GM19025 (cell line): Measurements from ENCODE around the gene TSPAN32.
A peak's percentile ranks its signal among the peaks of the same experiment; 100 is the strongest.

Experiments
- ATAC-seq: cut with Tn5 transposase; IDR thresholded peaks from one replicate; pipeline ENCODE4 v1.9.1; 2021; ENCODE audit warnings: mild to moderate bottlenecking, low read depth, moderate library complexity; ENCODE audit not compliant: unreplicated experiment

Gene TSPAN32, protein sequence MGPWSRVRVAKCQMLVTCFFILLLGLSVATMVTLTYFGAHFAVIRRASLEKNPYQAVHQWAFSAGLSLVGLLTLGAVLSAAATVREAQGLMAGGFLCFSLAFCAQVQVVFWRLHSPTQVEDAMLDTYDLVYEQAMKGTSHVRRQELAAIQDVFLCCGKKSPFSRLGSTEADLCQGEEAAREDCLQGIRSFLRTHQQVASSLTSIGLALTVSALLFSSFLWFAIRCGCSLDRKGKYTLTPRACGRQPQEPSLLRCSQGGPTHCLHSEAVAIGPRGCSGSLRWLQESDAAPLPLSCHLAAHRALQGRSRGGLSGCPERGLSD

GRCh38 chr11:2301631-2302305, at the start of gene TSPAN32, which contains the start of gene C11orf21:
Gene TSPAN32, plus strand, starts transcription at chr11:2302013. Its CDS starts 137 bp downstream, at chr11:2302150.
Gene C11orf21, minus strand, starts transcription at chr11:2301918. Its CDS starts 110 bp downstream, at chr11:2301808.
- ATAC-seq = peak; percentile 74

GRCh38 chr11:2252018-2252417, 49.8 kb upstream of the TSPAN32 start:
- no peak for ATAC-seq

- ATAC-seq = no peak
Observed at GRCh38 chr11:2256293-2256913, 45.4 kb upstream of the TSPAN32 start.

DNA sequence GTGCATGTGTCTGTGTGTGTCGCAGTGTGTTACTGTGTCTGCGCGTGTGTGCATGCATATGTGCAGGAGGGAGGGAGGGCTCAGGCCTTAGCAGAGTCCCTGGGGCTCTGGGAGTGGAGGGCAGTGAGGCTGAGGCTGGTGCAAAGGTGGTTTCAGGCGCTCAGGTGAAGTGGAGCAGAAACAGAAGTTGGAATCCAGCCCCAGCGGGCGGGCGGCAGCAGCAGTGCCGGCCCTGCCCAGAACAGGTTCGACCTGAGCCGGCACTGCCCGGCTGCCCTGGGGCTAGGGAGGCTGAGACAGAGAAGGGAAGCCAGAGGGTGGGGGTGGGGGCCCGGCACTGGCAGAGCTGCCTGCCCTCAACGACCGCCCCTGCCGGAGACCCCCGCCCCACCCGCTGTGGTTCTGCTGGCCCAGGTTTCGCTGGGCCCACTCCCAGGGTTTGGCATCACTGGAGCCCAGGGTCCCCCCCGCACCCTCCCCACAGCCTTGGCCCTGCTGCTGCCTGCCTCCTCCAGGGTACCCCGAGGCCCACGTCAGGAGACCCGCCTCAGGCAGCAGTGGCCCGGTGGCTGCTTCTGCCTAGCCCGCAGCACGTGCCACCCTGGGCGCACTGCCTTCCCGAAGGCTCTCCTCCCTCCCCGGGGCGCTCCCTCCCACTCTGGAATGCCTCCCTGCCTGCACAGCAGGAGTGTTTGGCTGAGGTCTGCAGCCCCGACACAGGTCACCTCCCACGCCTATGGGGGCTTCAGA, 44.7 kb upstream of the TSPAN32 start:
- no peak for ATAC-seq

GRCh38 chr11:2258501-2259465, 43.0 kb upstream of the TSPAN32 start:
- ATAC-seq = no peak

DNA sequence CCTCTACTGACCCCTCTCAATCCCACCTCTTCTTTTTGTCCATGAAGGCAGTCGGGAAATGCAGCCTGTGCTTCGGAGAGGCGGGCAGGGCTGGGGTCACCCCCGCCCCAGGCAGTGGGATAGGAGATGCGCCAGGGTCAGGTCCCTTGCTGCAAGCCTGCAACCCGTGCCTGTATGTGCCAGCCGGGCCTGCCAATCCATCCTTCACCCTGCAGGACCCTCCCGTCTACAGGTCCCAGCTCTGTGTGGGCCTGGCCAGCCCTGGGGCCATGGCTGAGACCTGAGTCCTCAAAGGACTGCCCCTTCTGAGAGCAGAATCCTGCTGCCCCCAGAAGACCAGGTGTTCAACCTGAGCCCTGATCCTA, 42.4 kb upstream of the TSPAN32 start:
- no peak for ATAC-seq

GRCh38 chr11:2259897-2260451, 41.8 kb upstream of the TSPAN32 start:
- ATAC-seq = no peak

- no peak for ATAC-seq
Observed at GRCh38 chr11:2260491-2261364, 41.1 kb upstream of the TSPAN32 start.

DNA sequence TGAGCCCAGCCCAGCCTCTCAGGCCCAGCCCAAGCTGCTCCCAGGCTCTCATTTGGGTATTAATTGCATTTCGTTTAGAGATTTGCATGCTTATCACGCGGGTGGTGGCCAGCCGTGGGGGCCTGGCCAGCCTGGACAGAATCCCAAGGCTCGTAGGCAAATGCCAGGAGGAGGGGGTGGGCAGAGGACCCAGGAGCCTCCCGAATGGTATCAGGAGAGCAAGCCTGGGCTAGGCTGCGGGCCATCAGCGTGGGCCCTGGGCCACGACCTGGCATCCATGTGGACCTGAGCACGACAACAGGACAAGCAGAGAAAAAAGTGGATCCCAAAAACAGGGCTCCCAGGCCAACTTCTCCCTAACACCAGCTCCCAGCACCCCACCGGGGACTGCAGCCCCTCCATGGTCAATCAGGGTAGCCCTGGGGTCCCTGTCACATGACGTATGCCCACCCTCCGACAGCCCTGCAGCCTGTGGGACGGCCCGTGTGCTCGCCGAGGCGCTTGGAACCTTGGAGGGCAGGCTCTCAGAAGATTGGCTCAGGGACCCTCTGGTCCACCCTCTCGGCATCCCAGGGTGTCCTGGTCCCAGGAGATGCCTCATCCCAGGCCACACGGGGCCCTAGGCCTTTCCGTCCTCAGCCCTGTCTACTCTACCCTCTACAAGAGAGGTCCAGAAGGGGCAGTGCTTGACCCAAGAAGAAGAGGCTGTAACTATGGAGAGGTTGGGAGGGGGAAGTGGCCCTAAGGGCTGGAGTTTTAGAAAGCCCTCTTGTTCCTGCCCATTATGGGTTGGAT, 40.2 kb upstream of the TSPAN32 start:
- ATAC-seq = no peak

DNA sequence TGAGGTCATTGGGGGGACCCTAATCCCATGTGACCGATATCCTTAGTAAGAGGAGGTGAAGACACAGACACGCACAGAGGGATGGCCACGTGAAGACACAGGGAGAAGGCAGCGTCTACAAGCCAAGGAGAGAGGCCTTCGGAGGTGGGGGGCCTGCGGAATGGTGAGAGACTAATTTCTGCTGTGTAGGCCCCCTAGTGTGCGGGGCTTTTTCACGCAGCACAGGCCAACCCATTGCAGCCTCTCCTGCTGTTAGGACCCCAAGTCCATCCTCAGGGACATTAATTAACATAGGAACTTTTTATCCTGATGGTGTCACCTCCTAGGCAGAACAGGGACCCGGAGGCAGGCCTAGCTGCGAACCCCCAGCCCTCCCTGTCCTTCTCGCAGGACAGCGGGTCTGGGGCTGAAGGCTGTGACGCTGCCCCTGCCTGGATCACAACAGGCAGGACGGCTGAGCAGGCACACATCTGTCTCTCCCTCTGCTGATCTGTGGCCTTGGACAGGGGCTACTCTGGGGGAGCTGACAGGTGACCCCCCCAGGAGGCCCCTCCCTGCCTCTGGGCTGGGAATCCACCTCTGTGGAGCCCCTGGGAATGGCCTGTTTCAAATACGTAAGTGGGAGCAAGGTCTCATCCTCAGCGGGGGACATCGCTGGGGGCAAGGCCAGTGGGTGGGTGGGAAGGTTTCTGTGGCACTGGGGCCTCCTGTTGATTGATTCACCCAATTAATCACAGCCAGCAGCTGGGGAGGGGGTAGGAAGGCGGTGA, 39.3 kb upstream of the TSPAN32 start:
- ATAC-seq = no peak

DNA sequence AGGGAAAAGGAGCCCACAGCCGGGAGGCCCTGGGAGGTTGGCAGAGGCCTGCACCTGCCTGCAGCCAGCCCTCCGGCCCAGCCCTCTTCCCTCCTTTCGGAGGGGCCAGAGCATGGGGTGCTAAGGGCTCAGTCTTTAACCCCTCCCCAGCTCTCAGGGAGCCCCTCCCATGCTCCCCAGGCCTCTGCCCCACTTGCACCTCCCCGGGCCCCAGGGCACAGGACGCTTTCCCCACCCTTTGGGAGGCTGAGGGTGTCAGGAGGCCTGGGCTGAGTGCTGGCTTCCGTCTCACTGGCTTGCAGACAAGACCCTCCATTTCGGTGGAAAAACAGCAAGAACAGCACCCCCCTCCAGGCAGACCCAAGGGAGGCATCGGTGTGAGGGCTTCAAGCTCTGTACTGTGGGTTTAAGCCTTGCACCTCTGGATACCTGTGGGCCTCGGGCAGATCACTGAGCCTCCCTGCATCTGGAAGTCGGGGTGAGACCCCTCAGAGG, 38.7 kb upstream of the TSPAN32 start:
- no peak for ATAC-seq

GRCh38 chr11:2263724-2264360, 38.0 kb upstream of the TSPAN32 start:
- ATAC-seq = no peak

DNA sequence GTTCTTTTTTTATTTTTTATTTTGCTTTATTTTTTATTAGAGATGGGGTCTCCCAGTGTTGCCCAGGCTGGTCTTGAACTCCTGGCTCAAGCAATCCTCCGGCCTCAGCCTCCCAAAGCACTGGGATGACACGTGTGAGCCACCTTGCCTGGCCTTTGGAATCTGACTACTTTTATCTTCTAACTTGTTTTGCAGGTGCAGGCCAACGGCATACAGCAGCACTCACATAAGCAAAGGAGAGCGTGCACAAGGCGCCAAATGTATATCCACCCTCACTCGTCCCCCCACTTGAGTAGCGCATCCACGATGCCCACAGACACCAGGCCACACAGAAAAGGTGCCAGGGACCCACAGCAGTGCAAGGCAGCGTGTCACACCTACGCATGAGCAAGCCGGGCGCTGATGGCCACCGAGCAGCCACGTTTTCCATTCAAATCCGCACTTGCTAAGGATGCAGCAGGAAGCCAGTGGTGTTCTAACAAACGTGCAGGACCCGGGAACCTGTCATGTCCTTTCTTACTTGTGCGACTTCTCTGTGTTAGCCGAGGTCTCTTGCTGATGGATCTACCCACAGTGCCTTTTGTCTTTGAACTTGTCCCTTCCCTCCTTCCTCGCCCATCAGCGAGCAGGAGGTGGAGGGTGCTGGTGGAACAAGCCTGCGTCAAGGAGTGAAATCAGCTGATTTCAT, 37.3 kb upstream of the TSPAN32 start:
- ATAC-seq = no peak

DNA sequence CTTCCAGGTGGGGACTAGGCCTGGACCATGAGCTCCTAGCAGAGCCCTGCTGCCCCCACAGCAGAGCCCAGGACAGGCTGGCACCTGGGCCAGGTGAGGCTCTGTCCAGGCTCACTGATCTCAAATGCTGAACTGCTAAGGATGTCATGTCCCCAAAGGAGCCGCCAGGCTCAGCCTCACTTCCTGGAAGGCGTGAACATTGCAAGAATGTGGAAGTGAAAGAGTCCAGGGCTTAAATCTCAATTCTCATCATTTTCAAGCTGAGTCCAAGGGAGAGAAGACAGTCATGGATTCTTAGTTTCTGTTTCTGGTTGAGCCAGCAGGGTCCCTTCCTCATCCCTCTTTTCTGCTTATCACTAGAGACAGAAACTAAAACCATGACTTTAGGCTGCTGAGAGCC, 36.4 kb upstream of the TSPAN32 start:
- ATAC-seq = peak; percentile 41

GRCh38 chr11:2265854-2266585, 35.8 kb upstream of the TSPAN32 start:
- no peak for ATAC-seq
